22Rv1 (cell line): Measurements from ENCODE around the gene BACH1.

Experiments used
- ZFX ChIP-seq: fragments of 450-650 bp; IDR thresholded peaks from 2 replicates; pipeline ENCODE4 v1.6.1; 2017; ENCODE audit warnings: antibody characterized with exemption, borderline replicate concordance
- TF ChIP-seq, protein P1 (sequence below): fragments of 450-650 bp; IDR thresholded peaks from 2 replicates; pipeline ENCODE4 v1.5.1; 2017; ENCODE audit warnings: mild to moderate bottlenecking

DNA sequence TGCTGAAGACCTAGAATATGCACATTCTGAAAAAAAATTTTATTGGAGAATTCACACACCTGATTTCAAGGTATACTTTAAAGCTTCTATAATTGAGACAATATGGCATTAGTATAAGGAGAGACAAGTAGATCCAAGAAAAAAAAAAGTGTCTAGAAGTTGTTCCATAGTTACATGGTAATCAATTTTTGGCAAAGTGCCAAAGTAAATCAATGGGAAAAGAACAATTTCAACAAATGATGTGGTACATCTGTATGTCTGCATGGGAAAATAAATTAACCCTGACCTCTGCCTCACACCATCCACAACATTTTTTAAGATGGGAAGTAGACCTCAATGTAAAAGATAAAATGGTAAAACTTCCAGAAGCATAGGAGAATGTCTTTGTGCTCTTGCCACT is 21.3 kb upstream of the BACH1 start:
- TF ChIP-seq, protein P1, sequence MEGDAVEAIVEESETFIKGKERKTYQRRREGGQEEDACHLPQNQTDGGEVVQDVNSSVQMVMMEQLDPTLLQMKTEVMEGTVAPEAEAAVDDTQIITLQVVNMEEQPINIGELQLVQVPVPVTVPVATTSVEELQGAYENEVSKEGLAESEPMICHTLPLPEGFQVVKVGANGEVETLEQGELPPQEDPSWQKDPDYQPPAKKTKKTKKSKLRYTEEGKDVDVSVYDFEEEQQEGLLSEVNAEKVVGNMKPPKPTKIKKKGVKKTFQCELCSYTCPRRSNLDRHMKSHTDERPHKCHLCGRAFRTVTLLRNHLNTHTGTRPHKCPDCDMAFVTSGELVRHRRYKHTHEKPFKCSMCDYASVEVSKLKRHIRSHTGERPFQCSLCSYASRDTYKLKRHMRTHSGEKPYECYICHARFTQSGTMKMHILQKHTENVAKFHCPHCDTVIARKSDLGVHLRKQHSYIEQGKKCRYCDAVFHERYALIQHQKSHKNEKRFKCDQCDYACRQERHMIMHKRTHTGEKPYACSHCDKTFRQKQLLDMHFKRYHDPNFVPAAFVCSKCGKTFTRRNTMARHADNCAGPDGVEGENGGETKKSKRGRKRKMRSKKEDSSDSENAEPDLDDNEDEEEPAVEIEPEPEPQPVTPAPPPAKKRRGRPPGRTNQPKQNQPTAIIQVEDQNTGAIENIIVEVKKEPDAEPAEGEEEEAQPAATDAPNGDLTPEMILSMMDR = no peak
- no peak for TF ChIP-seq ZFX
